SK-N-SH treated with all-trans-retinoic acid at 6 μM for 48 hours (cell line): ENCODE data around the gene GPN1.

Source experiments
- ARNTL ChIP-seq: fragments of 450-650 bp; formaldehyde crosslinking; IDR thresholded peaks from 2 replicates; pipeline ENCODE4 v1.5.0; 2020; ENCODE audit warnings: low read depth, mild to moderate bottlenecking, moderate library complexity, borderline replicate concordance
- BACH2 ChIP-seq: fragments of 250-450 bp; sonication (Bioruptor Pico); IDR thresholded peaks from 2 replicates; pipeline ENCODE4 v1.9.0; 2021; ENCODE audit warnings: mild to moderate bottlenecking, borderline replicate concordance
- CREB5 ChIP-seq: fragments of 250-450 bp; sonication (Bioruptor Pico); IDR thresholded peaks from 2 replicates; pipeline ENCODE4 v1.5.1; 2020; ENCODE audit warnings: low read depth, mild to moderate bottlenecking, moderate library complexity
- GLIS3 ChIP-seq: fragments of 250-450 bp; sonication (Bioruptor Pico); IDR thresholded peaks from 2 replicates; pipeline ENCODE4 v1.5.0; 2020; ENCODE audit warnings: mild to moderate bottlenecking, moderate library complexity
- PPARA ChIP-seq: fragments of 250-450 bp; sonication (Bioruptor Pico); IDR thresholded peaks from 2 replicates; pipeline ENCODE4 v1.5.0; 2020; ENCODE audit warnings: mild to moderate bottlenecking, borderline replicate concordance
- RARB ChIP-seq: fragments of 250-450 bp; sonication (Bioruptor Pico); IDR thresholded peaks from 2 replicates; pipeline ENCODE4 v1.8.0; 2021; ENCODE audit warnings: mild to moderate bottlenecking, moderate library complexity
- SNAI2 ChIP-seq: fragments of 250-450 bp; sonication (Bioruptor Pico); IDR thresholded peaks from 2 replicates; pipeline ENCODE4 v1.5.0; 2020; ENCODE audit warnings: mild to moderate bottlenecking, moderate library complexity
- TCF4 ChIP-seq: fragments of 250-450 bp; sonication (Bioruptor Pico); IDR thresholded peaks from 2 replicates; pipeline ENCODE4 v1.8.0; 2021; ENCODE audit warnings: mild to moderate bottlenecking, moderate library complexity, borderline replicate concordance
- TOX ChIP-seq: fragments of 250-450 bp; sonication (Bioruptor Pico); IDR thresholded peaks from 2 replicates; pipeline ENCODE4 v1.8.0; 2021; ENCODE audit warnings: mild to moderate bottlenecking, moderate library complexity, borderline replicate concordance
- TSHZ2 ChIP-seq: fragments of 250-450 bp; sonication (Bioruptor Pico); IDR thresholded peaks from 2 replicates; pipeline ENCODE4 v1.5.0; 2020; ENCODE audit warnings: mild to moderate bottlenecking, moderate library complexity
- ZC3H10 ChIP-seq: fragments of 250-450 bp; sonication (Bioruptor Pico); IDR thresholded peaks from 2 replicates; pipeline ENCODE4 v1.5.1; 2021; ENCODE audit warnings: mild to moderate bottlenecking, moderate library complexity
- ZFP3 ChIP-seq: fragments of 250-450 bp; sonication (Bioruptor Pico); IDR thresholded peaks from 2 replicates; pipeline ENCODE4 v1.5.0; 2020; ENCODE audit warnings: mild to moderate bottlenecking, moderate library complexity
- ZFP30 ChIP-seq: fragments of 450-650 bp; formaldehyde crosslinking; IDR thresholded peaks from 2 replicates; pipeline ENCODE4 v1.5.0; 2022; ENCODE audit warnings: mild to moderate bottlenecking, moderate library complexity
- TF ChIP-seq, protein P1 (sequence below): fragments of 250-450 bp; sonication (Bioruptor Pico); IDR thresholded peaks from 2 replicates; pipeline ENCODE4 v1.8.0; 2020; ENCODE audit warnings: mild to moderate bottlenecking, moderate library complexity, borderline replicate concordance

- no peak for TF ChIP-seq TOX
- no peak for TF ChIP-seq TSHZ2
- TF ChIP-seq PPARA (CRISPR knock-in tag), result no peak
- no peak for TF ChIP-seq ZFP30 (CRISPR knock-in tag)
- TF ChIP-seq BACH2 (CRISPR knock-in tag), result no peak
- TF ChIP-seq TCF4, result no peak
- TF ChIP-seq ZFP3 (CRISPR knock-in tag), result no peak
- no peak for TF ChIP-seq RARB (CRISPR knock-in tag)
- no peak for TF ChIP-seq ARNTL (CRISPR knock-in tag)
- no peak for TF ChIP-seq CREB5
- TF ChIP-seq, protein P1, sequence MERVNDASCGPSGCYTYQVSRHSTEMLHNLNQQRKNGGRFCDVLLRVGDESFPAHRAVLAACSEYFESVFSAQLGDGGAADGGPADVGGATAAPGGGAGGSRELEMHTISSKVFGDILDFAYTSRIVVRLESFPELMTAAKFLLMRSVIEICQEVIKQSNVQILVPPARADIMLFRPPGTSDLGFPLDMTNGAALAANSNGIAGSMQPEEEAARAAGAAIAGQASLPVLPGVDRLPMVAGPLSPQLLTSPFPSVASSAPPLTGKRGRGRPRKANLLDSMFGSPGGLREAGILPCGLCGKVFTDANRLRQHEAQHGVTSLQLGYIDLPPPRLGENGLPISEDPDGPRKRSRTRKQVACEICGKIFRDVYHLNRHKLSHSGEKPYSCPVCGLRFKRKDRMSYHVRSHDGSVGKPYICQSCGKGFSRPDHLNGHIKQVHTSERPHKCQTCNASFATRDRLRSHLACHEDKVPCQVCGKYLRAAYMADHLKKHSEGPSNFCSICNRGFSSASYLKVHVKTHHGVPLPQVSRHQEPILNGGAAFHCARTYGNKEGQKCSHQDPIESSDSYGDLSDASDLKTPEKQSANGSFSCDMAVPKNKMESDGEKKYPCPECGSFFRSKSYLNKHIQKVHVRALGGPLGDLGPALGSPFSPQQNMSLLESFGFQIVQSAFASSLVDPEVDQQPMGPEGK (CRISPR knock-in tag), result no peak
- TF ChIP-seq ZC3H10 (CRISPR knock-in tag), result no peak
- TF ChIP-seq SNAI2 (CRISPR knock-in tag), result no peak
- no peak for TF ChIP-seq GLIS3
Observed at GRCh38 chr2:27685577-27685976, 56.7 kb downstream of the GPN1 start.
